NK-92 (cell line): ENCODE data around the gene CNOT6.
"Not testable (repeated sequence)": the region's sequence is repeated elsewhere in the genome, so short reads cannot be mapped to it uniquely, and the experiment has no call there.

ENCODE experiments used
- DNase-seq: peaks from one replicate; lab custom pipeline; 2025; ENCODE audit not compliant: unreplicated experiment; lab: John Stamatoyannopoulos, UW

CNOT6 gene

DNA sequence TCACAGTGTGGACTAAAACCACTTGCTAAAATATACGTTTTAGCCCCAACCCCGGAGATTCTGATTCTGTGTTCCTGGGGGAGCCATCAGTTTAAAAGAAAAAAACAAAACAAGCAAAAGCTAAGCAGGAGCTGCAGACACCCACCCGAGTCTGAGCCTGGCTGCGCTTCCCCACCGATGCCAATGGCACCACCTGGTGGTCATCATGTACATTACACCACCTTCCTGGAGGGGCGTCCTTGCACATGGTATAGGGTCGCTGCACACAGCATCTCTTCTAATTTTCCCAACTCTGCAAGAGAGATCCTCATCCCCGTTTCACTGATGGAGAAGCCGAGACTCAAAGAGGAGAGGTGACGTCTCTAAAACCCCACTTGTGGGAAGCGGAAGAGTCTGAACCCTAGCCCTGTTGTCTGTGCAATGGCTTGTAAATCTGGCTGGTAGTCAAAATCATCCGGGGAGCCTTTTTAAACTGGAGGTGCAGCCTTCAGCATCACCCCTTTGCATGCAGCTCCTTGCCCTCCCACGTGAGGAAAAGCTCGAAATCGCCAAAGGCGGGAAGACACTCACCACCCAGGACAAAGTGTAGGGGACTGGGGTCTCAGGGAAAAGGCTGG, 23.1 kb upstream of the CNOT6 start:
- no peak for DNase-seq

DNA sequence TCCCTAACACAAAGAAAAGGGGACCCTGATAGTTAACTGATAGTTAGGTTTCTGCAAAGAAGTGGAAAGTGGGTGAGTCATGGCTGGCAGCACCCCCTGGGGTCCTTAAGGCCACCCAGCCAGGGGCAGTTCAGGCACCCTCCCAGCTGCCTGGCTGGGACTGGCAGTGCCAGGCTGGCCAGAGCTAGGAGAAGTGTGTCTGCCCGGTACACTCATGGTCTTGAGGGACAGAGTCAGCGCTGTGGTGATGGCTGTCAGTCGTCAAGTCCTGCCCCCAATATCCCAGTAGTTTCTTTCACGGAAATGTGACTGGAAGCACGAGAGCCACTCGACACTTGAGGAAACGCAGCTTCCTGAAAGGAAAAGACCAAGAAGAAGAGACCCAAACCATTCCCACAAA, 22.3 kb upstream of the CNOT6 start:
- DNase-seq = no peak

GRCh38 chr5:180472269-180472668, 21.9 kb upstream of the CNOT6 start:
- no peak for DNase-seq

GRCh38 chr5:180473386-180473785, 20.8 kb upstream of the CNOT6 start:
- not testable (repeated sequence) for DNase-seq

DNA sequence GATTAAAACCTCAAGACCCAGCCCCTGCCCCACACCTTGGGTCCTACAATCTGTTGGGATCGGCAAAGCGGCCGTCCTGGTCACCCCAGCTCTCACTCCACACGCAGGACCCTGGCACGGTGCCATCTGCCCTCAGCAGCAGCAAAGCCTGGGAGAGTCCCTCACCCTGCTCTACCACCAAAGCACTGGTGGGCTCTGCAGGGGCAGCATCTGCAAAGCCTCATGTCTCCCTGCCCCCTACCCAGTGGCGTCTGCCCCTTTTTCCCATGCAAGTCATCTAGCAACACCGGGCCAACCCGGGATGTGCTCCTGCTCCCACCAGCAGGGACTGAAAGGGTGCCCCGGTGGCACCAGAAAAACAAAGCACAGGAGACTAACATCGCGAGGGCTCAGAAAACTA, 19.6 kb upstream of the CNOT6 start:
- no peak for DNase-seq

GRCh38 chr5:180475969-180476524, 18.1 kb upstream of the CNOT6 start:
- DNase-seq = not testable (repeated sequence)

DNA sequence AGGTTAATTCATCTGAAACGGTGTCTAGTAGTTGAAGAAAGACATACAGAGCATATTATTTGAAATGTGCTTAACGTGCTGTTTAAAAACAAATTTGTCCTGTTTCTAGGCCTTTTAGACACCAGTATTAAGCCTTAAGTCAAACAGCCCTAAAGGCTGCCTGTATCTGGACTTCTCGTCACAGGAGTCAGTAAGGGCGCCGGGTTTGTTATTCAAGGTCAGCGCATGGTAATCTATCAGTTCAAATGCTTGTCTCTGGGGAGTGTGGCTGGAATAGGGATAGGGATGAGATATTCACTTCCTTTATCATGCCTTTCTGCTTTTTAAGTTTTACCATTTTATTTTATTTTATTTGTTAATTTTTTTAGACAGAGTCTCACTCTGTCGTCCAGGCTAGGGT, 9.4 kb upstream of the CNOT6 start:
- no peak for DNase-seq

- DNase-seq = no peak
These were observed 7.5 kb upstream of the CNOT6 start for GRCh38 chr5:180486636-180487149.

GRCh38 chr5:180487556-180487955, 6.6 kb upstream of the CNOT6 start:
- DNase-seq = no peak

GRCh38 chr5:180491496-180491895, 2.7 kb upstream of the CNOT6 start:
- no peak for DNase-seq

DNA sequence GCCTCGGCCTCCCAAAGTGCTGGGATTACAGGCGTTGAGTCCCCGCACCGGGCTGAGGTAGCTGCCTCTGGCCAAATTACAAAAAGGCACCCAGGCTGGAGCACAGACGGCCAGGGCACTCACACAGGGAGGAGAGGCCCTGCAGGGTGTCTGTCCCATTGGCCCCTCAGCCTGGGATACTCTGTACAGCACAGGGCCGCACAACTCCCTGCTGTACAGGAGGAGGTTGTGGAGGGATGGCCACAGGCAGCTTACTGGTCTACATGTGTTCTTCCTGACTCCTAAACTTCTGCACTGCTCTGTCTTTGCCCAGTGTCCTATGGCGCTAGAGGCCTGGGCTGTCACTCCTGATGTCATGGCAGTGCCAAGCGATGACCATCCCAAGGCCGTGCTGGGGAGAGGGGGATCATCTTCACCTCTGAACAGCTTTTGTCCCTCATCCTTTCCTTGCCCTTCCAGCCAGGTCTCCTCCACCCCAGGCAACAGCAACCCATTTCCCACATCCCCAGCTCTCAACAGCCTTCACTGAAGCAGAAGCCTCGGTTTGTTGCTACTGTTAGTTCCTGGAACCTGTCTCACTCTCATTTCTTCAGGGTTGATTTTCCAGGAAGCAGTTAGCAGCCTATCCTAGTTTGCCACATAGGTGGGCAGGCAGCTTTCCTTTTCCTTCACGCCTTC, 1.8 kb upstream of the CNOT6 start:
- DNase-seq = no peak

DNA sequence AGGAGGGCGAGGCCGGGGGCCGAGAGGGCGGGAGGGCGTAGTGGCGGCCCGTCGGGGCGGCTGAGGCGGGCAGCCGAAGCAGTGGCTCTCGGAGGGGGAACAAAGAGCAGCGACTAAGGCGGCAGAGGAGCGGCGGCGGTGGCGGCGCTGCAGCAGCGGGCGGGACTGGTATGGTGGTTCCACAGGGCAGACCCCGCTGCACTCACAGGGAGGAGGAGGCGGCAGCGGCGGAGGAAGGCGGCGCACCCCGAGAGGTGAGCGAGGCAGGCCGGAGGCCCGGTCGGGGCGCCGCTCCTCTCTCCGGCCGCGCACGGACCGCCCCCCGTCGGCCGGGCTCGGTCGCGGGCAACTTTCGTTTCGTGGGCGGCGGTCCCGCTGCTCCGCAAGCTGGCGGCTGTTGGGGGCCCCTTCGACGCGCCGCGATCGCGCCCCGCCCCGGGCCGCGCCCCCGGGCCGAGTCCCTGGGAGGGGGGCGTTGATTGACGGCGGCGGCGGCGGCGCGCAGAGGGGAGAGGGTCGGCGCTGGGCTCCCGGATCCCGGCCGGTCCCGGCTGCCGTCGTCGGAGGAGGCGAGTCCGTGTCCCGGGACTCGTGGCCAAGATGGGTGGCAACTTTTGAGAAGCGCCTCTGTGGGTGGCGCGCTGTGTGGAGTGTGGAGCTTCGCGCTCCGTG, 467 bp downstream of the CNOT6 start:
- no peak for DNase-seq

DNA sequence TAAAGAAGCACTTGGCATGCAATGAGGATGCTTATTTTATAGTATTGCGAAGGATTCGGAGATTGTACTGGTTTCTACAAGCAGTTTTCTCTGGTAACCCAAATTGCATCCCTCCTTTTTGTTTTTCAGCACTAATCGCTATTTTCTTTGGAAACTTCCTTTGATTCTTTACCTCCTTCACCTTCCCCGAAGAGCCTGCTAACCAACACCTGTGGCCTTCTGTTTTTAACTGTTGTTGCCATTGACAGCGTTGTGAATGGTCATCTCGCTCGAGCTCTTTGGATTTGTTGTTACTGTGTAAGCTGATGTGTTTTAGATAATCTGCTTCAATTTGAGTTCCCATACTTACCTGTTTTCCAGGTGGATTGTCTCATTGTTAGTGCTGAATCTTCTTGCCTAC, 1.1 kb downstream of the CNOT6 start:
- no peak for DNase-seq

- DNase-seq = no peak
These were observed 2.0 kb downstream of the CNOT6 start for GRCh38 chr5:180495991-180496741.

DNA sequence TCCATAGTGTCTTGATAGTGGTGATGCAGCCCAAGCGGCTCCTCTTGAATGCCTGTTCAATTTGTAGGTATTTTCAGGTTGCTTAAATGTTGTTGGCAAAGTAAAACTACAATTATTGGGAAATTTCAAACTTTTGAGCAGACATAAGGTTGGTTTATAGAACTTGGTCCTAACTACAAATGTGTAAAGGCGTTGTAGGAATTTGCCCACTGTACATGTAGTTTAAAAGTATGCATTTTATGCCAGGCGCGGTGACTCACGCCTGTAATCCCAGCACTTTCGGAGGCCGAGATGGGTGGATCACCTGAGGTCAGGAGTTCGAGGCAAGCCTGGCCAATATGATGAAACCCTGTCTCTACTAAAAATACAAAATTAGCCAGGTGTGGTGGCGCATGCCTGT, 2.6 kb downstream of the CNOT6 start:
- not testable (repeated sequence) for DNase-seq

GRCh38 chr5:180497865-180498264, 3.7 kb downstream of the CNOT6 start:
- not testable (repeated sequence) for DNase-seq

- DNase-seq = no peak
These were observed 4.2 kb downstream of the CNOT6 start for GRCh38 chr5:180498378-180498777.

- no peak for DNase-seq
These were observed 5.5 kb downstream of the CNOT6 start for GRCh38 chr5:180499684-180500083.

- not testable (repeated sequence) for DNase-seq
These were observed 6.1 kb downstream of the CNOT6 start for GRCh38 chr5:180500300-180500699.

DNA sequence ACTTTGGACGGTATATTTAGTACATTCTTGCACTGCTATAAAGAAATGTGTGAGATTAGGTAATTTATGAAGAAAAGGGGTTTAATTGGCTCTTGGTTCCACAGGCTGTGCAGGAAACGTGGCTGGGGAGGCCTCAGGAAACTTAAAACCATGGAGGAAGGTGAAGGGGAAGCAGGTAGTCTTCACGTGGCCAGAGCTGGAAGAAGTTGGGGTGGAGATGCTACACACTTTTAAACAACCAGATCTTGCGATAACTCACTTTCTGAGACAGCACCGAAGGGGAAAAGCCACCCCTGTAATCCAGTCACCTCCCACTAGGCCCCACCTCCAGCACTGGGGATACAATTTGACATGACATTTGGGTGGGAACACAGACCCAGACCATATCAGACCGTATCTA, 13.5 kb downstream of the CNOT6 start:
- no peak for DNase-seq

DNA sequence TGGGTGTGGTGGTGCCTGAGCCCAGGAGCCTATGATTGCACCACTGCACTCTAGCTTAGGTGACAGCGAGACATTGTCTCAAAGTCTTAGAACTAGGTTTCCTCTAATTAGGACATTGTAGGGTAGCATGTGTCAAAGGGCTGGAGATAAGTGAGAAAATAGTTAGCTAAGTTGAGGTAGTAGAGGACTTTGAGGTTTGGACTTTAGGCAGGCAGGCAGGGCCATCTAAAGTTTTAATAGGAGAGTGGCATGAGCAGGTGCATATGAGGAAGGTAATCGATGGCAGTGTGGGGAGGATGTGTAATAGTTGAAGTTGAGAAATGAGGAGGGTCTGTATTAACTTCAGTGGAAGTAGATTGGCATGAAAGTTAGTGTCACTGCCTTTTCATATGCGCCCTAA, 21.1 kb downstream of the CNOT6 start:
- no peak for DNase-seq
